GM18499 (cell line): Measurements from ENCODE around the gene NOTCH1.
"Not testable (repeated sequence)": the region's sequence is repeated elsewhere in the genome, so short reads cannot be mapped to it uniquely, and the experiment has no call there.

Experiments
- ATAC-seq: cut with Tn5 transposase; IDR thresholded peaks from one replicate; pipeline ENCODE4 v1.9.1; 2021; ENCODE audit warnings: moderate number of reproducible peaks; ENCODE audit not compliant: insufficient read depth, unreplicated experiment

Gene NOTCH1

GRCh38 chr9:136565715-136566552 lies 20.1 kb upstream of the NOTCH1 start:
- no peak for ATAC-seq

DNA sequence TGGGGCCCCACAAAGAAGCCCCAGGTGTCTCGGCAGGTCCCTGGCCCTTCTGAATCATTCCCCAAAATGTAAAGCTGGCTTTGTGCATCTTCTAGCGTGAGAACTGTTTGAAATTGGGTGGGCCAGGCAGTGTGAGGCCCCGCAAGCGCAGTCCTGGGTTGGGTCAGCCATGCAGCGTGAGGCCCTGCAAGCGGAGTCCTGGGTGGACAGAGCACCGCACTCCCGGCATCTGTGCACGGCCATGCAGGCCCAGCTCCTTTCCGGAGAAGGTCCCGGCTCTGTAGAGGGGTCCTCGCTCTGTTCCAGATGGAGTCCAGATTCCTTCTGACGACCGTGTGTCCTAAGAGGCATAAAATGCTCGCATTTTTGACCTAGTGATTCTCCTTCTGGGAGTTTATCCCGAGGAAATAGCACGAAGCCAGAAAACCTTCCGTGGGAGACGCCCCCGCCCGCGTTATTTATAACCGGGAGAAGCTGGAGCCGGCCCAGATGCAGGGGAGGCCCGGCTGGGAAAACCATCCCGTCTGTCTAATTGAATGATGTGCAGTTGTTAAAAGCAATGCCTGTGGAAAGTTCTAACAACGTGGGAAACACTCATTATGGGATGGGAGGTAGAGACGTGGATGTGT lies 19.4 kb upstream of the NOTCH1 start:
- no peak for ATAC-seq

DNA sequence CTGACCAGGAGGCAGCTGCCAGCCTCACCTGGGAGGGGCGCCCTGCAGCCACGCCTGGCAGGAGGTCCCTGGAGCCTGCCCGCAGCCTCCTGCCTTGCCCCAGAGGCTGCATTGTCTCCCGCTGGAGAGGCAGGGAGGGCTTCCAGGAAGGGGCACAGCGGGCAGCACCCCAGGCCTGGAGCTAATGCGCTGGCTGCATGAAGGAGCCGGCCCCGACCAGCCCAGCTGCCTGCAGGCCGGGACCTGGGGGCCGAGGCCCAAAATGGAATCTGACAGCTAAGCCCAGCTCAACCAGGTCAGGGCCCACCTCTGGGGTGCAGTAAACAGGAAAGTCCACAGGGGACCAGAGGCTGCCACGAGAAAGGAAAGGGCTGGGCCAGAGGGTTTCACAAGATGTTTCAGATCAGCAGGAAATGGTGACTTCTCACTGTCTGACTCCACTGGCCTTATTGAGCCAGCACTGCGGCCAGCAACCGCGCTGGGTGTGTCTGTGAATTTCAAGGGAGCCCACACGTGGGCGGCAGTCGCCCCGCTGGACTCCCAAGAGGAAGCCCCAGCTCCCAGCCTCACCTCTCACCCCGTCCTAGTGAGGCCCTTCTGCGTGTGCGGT lies 18.6 kb upstream of the NOTCH1 start:
- ATAC-seq = no peak

DNA sequence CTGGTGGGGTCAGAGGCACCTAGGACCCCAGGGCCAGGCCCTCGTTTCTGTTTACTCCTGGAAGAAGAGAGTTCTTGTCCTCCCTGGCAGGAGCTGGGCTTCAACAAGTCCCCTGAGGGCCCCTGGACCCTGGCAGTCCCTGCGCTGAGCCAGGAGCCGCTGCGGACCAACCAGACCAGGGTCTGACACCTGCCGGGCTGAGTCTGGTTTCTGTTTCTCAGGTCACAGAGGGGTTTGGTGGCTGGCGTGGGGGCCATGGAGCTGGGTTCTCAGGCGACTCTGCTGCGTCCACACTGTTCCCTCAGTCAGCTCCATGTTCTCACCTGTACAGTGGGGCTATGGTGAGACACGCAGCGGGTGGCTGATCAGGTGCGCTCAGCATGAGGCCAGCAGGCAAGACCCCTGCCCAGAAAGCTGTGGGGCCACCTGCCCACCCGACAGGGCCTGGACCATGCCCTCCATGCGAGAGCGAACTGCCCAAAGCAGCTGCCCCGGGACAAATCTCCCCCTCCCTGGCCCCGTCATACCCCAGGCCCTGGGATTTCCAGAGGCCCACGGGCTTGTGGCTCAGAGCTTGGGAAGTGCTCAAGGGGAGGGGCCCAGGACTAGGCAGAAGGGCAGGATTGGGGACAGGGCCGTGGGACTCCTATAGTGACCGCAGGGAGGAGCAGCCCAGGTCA lies 17.9 kb upstream of the NOTCH1 start:
- no peak for ATAC-seq

DNA sequence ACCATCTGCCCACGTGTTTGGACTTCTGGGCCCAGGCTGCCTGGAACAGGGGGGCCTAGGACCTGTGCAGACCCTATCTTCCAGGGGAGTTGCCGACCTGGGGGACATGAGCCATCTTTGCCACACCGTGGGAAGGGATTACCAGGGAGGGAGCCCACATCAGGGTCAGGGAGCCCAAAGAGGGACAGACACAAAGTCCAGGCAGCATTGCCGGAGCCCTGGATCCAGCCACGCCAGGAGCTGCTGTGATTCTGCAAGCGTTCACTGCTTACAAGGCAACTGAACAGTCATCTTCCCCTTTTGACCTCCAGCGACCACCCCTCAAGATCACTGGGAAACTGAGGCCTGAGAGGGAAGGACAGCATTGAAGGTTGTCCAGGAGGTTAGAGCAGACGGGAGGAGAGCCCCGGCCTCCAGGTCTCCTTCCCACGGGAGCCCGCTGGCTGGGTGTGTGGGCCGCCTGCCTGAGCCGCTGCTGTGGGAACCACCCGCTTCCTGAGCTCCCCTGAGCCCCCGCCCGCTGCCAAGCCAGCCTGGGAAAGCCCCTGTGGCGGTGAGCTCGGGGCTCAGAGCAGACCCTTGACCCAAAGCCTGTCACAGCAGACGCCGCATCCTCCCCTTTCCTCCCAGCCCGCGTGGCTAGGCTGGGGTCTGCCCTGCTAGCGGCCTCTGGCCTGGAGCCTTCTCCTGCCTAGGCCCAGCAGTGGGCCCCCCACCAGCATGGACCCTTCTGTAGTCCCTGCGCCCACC lies 17.1 kb upstream of the NOTCH1 start:
- ATAC-seq = no peak

- no peak for ATAC-seq
Observed at GRCh38 chr9:136561779-136562178, 15.9 kb upstream of the NOTCH1 start.

DNA sequence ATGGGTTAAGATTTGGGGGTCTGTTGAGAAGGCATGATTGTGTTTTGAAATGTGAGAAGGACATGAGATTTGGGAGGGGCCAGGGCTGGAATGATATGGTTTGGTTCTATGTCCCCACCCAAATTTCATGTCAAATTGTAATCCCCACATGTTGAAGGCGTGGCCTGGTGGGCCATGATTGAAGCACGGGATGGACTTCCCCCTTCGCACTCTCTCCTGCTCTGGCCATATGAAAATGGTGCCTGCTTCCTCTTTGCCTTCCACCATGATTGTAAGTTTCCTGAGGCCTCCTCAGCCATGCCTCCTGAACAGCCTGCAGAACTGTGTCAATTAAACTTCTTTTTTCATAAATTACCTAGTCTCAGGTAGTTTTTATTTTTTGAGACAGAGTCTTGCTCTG lies 14.7 kb upstream of the NOTCH1 start:
- no peak for ATAC-seq

DNA sequence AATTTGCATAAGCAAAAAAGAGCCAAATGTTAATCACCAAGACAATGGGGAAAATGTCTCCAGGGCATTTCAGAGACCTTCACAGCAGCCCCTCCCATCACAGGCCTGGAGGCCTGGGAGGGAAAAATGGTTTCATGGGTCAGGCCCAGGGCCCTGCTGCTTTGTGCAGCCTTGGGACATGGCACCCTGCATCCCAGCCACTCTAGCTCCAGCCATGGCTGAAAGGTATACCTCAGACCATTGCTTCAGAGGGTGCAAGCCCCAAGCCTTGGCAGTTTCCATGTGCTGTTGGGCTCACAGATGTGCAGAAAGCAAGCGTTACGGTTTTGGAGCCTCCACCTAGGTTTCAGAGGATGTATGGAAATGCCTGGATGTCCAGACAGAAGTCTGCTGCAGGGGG lies 13.5 kb upstream of the NOTCH1 start:
- not testable (repeated sequence) for ATAC-seq

GRCh38 chr9:136558846-136559245 lies 13.0 kb upstream of the NOTCH1 start:
- ATAC-seq = not testable (repeated sequence)

DNA sequence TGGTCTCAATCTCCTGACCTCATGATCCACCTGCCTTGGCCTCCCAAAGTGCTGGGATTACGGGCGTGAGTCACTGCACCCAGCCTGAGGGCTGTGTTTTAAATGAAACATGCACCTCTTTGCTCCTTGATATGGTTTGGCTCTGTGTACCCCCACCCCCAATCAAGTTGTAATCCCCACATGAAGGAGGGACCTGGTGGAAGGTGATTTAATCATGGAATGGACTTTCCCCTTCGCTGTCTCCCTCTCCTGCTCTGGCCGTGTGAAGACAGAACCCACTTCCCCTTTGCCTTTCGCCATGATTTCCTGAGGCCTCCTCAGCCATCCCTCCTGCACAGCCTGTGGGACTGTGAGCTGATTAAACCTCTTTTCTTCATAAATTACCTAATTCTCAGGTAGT lies 12.5 kb upstream of the NOTCH1 start:
- ATAC-seq = no peak

GRCh38 chr9:136557036-136557435 lies 11.2 kb upstream of the NOTCH1 start:
- no peak for ATAC-seq

GRCh38 chr9:136556166-136556565 lies 10.3 kb upstream of the NOTCH1 start:
- ATAC-seq = no peak

DNA sequence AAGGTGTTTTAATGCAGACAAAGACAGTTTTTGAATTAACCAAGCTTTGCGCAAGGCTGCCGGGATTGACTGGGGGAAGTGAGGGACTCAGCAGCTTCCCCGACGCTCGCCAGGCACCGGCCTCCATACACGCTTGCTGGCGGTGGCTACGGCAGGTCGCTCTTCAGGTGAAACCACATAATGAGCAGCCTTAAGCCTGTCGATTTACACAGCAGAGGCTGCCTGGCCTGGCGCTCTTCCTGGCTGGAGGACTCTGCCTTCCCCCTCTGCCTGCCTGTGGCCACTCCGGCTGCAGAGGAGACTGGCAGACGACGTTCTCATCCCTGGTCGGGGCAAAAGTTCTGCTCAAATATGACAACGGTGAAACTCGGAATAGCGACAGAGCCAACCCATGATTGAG lies 9.0 kb upstream of the NOTCH1 start:
- no peak for ATAC-seq

- no peak for ATAC-seq
Observed at GRCh38 chr9:136553581-136553980, 7.7 kb upstream of the NOTCH1 start.

GRCh38 chr9:136552117-136552703 lies 6.4 kb upstream of the NOTCH1 start:
- ATAC-seq = no peak

GRCh38 chr9:136551401-136552116 lies 5.7 kb upstream of the NOTCH1 start:
- ATAC-seq = no peak

- ATAC-seq = no peak
Observed at GRCh38 chr9:136550439-136551289, 4.8 kb upstream of the NOTCH1 start.
